SKM-1 treated with dmso at 0.1 percent for 144 hours (cell line): ENCODE data around the gene LRP1B.
"Not testable (repeated sequence)": the region's sequence is repeated elsewhere in the genome, so short reads cannot be mapped to it uniquely, and the experiment has no call there.

ENCODE experiments used
- DNase-seq: peaks from one replicate; lab custom pipeline; 2025; ENCODE audit not compliant: unreplicated experiment; lab: John Stamatoyannopoulos, UW

Gene LRP1B

GRCh38 chr2:140658760-140659692 is 1471.8 kb downstream of the LRP1B start:
- DNase-seq = no peak

- no peak for DNase-seq
These were observed 1473.2 kb downstream of the LRP1B start for GRCh38 chr2:140657657-140658056.

- no peak for DNase-seq
These were observed 1476.3 kb downstream of the LRP1B start for GRCh38 chr2:140654565-140654964.

- DNase-seq = no peak
These were observed 1480.0 kb downstream of the LRP1B start for GRCh38 chr2:140650825-140651224.

GRCh38 chr2:140650134-140650533 is 1480.7 kb downstream of the LRP1B start:
- not testable (repeated sequence) for DNase-seq

- DNase-seq = no peak
These were observed 1482.4 kb downstream of the LRP1B start for GRCh38 chr2:140648393-140648792.

- DNase-seq = no peak
These were observed 1487.0 kb downstream of the LRP1B start for GRCh38 chr2:140643761-140644187.

GRCh38 chr2:140641163-140641562 is 1489.7 kb downstream of the LRP1B start:
- no peak for DNase-seq

GRCh38 chr2:140639628-140640027 is 1491.2 kb downstream of the LRP1B start:
- DNase-seq = peak; percentile 64

GRCh38 chr2:140630557-140630956 is 1500.3 kb downstream of the LRP1B start:
- DNase-seq = no peak

GRCh38 chr2:140627885-140628284 is 1502.9 kb downstream of the LRP1B start:
- no peak for DNase-seq

- DNase-seq = no peak
These were observed 1503.7 kb downstream of the LRP1B start for GRCh38 chr2:140627136-140627535.

GRCh38 chr2:140624200-140624599 is 1506.6 kb downstream of the LRP1B start:
- DNase-seq = no peak

GRCh38 chr2:140621583-140622362 is 1509.0 kb downstream of the LRP1B start:
- DNase-seq = no peak

GRCh38 chr2:140604788-140605187 is 1526.0 kb downstream of the LRP1B start:
- no peak for DNase-seq

- DNase-seq = no peak
These were observed 1526.7 kb downstream of the LRP1B start for GRCh38 chr2:140604096-140604495.

GRCh38 chr2:140603416-140603815 is 1527.4 kb downstream of the LRP1B start:
- no peak for DNase-seq

- no peak for DNase-seq
These were observed 1529.0 kb downstream of the LRP1B start for GRCh38 chr2:140601801-140602200.

GRCh38 chr2:140601342-140601741 is 1529.5 kb downstream of the LRP1B start:
- DNase-seq = no peak

GRCh38 chr2:140600116-140600515 is 1530.7 kb downstream of the LRP1B start:
- DNase-seq = no peak

- DNase-seq = no peak
These were observed 1533.0 kb downstream of the LRP1B start for GRCh38 chr2:140597836-140598235.

- DNase-seq = no peak
These were observed 1533.6 kb downstream of the LRP1B start for GRCh38 chr2:140597205-140597604.
